PC-3 (cell line): ENCODE measurements around the gene GRK1. TPM values are rescaled to one million over a fixed set of nuclear protein-coding genes. Genes with fewer than 3 reads are reported as not detected.
A peak's percentile ranks its signal among the peaks of the same experiment; 100 is the strongest.
"Not testable (repeated sequence)": the region's sequence is repeated elsewhere in the genome, so short reads cannot be mapped to it uniquely, and the experiment has no call there.

Experiments used
- ATAC-seq: fragments of 200-7000 bp; cut with Tn5 transposase; 2 replicates; pipeline ENCODE4 v1.9.1; 2020; ENCODE audit warnings: mild to moderate bottlenecking, moderate library complexity
- BruUV-seq: library from RNA; stranded (reverse); fragments of 400-500 nt; replicated peaks from 2 replicates; lab custom pipeline; 2021; lab: Mats Ljungman, UMichigan
- CTCF ChIA-PET: fragments of 300-600 bp; sonication (Branson Sonifier 250); formaldehyde crosslinking; loops from one replicate; lab custom pipeline; 2022; ENCODE audit warnings: antibody characterized with exemption; lab: Charles Lee
- POLR2A ChIA-PET: fragments of 300-600 bp; sonication (Branson Sonifier 250); formaldehyde crosslinking; loops from one replicate; lab custom pipeline; 2022; ENCODE audit warnings: antibody characterized with exemption; ENCODE audit not compliant: unreplicated experiment; lab: Charles Lee
- DNase-seq: peaks from one replicate; pipeline ENCODE4 v3.0.0-alpha.2; 2015
- H2AFZ ChIP-seq: fragments of 300-600 bp; sonication (generic); 2 replicates; pipeline ENCODE4 v1.6.0; 2016; ENCODE audit warnings: antibody characterized with exemption, low read length
- H3F3A ChIP-seq: fragments of 300-600 bp; sonication (generic); one replicate; pipeline ENCODE4 v1.6.0; 2017; ENCODE audit warnings: antibody characterized with exemption, low read length, control low read depth, mild to moderate bottlenecking; ENCODE audit not compliant: unreplicated experiment
- H3K27ac ChIP-seq: fragments of 300-600 bp; sonication (generic); 2 replicates; pipeline ENCODE4 v1.5.1; 2016; ENCODE audit warnings: mild to moderate bottlenecking, low read length
- H3K27me3 ChIP-seq: fragments of 300-600 bp; sonication (generic); 2 replicates; pipeline ENCODE4 v1.6.1; 2016; ENCODE audit warnings: low read length, mixed read lengths
- H3K36me3 ChIP-seq: fragments of 300-600 bp; sonication (generic); 2 replicates; pipeline ENCODE4 v1.6.1; 2016; ENCODE audit warnings: low read depth, mixed run types, low read length, mixed read lengths
- H3K4me1 ChIP-seq: fragments of 300-600 bp; sonication (generic); 2 replicates; pipeline ENCODE4 v1.5.1; 2016; ENCODE audit warnings: low read length; ENCODE audit not compliant: insufficient read depth
- H3K4me2 ChIP-seq: fragments of 300-600 bp; sonication (generic); 2 replicates; pipeline ENCODE4 v1.6.0; 2016; ENCODE audit warnings: low read length
- H3K4me3 ChIP-seq: fragments of 300-600 bp; sonication (generic); 2 replicates; pipeline ENCODE4 v1.5.1; 2016; ENCODE audit warnings: mild to moderate bottlenecking, low read length, mixed read lengths
- H3K79me2 ChIP-seq: fragments of 300-600 bp; sonication (generic); 2 replicates; pipeline ENCODE4 v1.6.1; 2017; ENCODE audit warnings: low read length, mixed read lengths
- H3K9ac ChIP-seq: fragments of 300-600 bp; sonication (generic); 2 replicates; pipeline ENCODE4 v1.6.0; 2016; ENCODE audit warnings: mild to moderate bottlenecking, low read length
- H3K9me2 ChIP-seq: fragments of 300-600 bp; sonication (generic); replicated peaks from 2 replicates; pipeline ENCODE4 v1.6.1; 2016; ENCODE audit warnings: mixed run types, low read length, mixed read lengths
- H3K9me3 ChIP-seq: fragments of 300-600 bp; sonication (generic); 2 replicates; pipeline ENCODE4 v1.6.1; 2016; ENCODE audit warnings: low read length, mixed read lengths
- H4K20me1 ChIP-seq: fragments of 300-600 bp; sonication (generic); 2 replicates; pipeline ENCODE4 v1.6.1; 2016; ENCODE audit warnings: low read length, mixed read lengths
- EZH2 ChIP-seq: fragments of 300-600 bp; sonication (generic); IDR thresholded peaks from one replicate; pipeline ENCODE4 v1.6.1; 2017; ENCODE audit warnings: antibody characterized with exemption, mild to moderate bottlenecking, low read length; ENCODE audit not compliant: unreplicated experiment
- EZH2phosphoT487 ChIP-seq: fragments of 300-600 bp; sonication (generic); IDR thresholded peaks from 2 replicates; pipeline ENCODE4 v1.6.1; 2018; ENCODE audit warnings: mild to moderate bottlenecking, antibody characterized with exemption, low read length, borderline replicate concordance
- intact Hi-C: fragments of 100-400 bp; cut with micrococcal nuclease; formaldehyde crosslinking; loops from 2 replicates; pipeline ENCODE4 v1.9.0; 2023
- total RNA-seq: library from RNA; depleted of rRNA; stranded (reverse); fragments of >200 nt; gene quantifications from 2 replicates; pipeline ENCODE4 v1.2.3, GENCODE V29; 2014
- TF ChIP-seq, protein P1 (sequence below): fragments of 300-600 bp; sonication (generic); conservative IDR thresholded peaks from 2 replicates; pipeline ENCODE4 v1.5.1; 2017; ENCODE audit warnings: antibody characterized with exemption, low read depth, mild to moderate bottlenecking, low read length

The GRK1 gene
- total RNA-seq, 1 experiment from 2014 or later, result not detected

GRCh38 chr13:113620036-113620796, 46.8 kb upstream of the GRK1 start:
- Histone ChIP-seq H3K27ac (no peak overlapping the region), H3K36me3 (peaks cover 19% of the 10 kb centered on the region; the same call in 1 of the 2 replicates), H3K9me2 (no peaks in the 10 kb centered on the region), H3K9ac (no peak overlapping the region), H2AFZ (no peak overlapping the region), H3K9me3 (no peaks in the 10 kb centered on the region), H3K4me3 (no peak overlapping the region), H3K4me2 (no peak overlapping the region), H3F3A (no peaks in the 10 kb centered on the region), H3K4me1 (no peaks in the 10 kb centered on the region), H3K27me3 (no peaks in the 10 kb centered on the region), H3K79me2 (peaks cover 56% of the 10 kb centered on the region), H4K20me1 (no peaks in the 10 kb centered on the region)
- no TSS peak for BruUV-seq
- ChIA-PET CTCF (no interaction called here), POLR2A (no interaction called here)
- TF ChIP-seq EZH2 (no peak), EZH2phosphoT487 (no peak)
- TF ChIP-seq, protein P1, sequence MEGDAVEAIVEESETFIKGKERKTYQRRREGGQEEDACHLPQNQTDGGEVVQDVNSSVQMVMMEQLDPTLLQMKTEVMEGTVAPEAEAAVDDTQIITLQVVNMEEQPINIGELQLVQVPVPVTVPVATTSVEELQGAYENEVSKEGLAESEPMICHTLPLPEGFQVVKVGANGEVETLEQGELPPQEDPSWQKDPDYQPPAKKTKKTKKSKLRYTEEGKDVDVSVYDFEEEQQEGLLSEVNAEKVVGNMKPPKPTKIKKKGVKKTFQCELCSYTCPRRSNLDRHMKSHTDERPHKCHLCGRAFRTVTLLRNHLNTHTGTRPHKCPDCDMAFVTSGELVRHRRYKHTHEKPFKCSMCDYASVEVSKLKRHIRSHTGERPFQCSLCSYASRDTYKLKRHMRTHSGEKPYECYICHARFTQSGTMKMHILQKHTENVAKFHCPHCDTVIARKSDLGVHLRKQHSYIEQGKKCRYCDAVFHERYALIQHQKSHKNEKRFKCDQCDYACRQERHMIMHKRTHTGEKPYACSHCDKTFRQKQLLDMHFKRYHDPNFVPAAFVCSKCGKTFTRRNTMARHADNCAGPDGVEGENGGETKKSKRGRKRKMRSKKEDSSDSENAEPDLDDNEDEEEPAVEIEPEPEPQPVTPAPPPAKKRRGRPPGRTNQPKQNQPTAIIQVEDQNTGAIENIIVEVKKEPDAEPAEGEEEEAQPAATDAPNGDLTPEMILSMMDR, result no peak
- ATAC-seq, result no peak
- no peak for DNase-seq
- intact Hi-C loops, result no loop called here

DNA sequence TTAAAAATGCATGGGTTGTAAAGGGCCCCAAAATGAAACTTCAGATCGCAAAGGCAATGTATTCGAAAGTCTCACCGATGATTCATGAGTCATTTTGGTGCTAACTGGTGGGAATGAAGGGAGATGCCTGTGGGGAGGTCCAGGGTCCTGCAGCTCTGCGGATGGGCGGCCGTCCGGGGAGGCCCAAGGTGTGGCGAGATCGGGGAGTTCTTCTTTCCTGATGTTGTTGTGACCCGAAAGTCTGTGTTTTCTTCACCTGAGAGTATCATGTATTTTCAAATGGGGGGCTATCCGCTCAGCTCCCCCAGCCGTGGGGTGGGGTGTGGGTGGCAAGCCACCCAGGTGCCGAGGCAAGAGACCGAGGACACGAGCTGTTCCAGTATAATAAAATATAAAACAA, 46.0 kb upstream of the GRK1 start:
- no peaks in the 10 kb centered on the region for H3F3A ChIP-seq
- intact Hi-C loops, result no loop called here
- ChIA-PET CTCF (no interaction called here), POLR2A (no interaction called here)
- H4K20me1 ChIP-seq, result no peaks in the 10 kb centered on the region
- no peak overlapping the region for H3K27ac ChIP-seq
- no peaks in the 10 kb centered on the region for H3K4me1 ChIP-seq
- H3K9me2 ChIP-seq, result no peaks in the 10 kb centered on the region
- no peaks in the 10 kb centered on the region for H3K27me3 ChIP-seq
- peaks cover 19% of the 10 kb centered on the region; the same call in 1 of the 2 replicates for H3K36me3 ChIP-seq
- H3K9me3 ChIP-seq, result no peaks in the 10 kb centered on the region
- DNase-seq (no peak), ATAC-seq (no peak)
- no peak overlapping the region for H2AFZ ChIP-seq
- H3K4me2 ChIP-seq, result no peak overlapping the region
- TF ChIP-seq, protein P1, result no peak
- TF ChIP-seq EZH2phosphoT487 (no peak), EZH2 (no peak)
- peaks cover 51% of the 10 kb centered on the region for H3K79me2 ChIP-seq
- BruUV-seq, result no TSS peak
- no peak overlapping the region for H3K4me3 ChIP-seq
- no peak overlapping the region for H3K9ac ChIP-seq

DNA sequence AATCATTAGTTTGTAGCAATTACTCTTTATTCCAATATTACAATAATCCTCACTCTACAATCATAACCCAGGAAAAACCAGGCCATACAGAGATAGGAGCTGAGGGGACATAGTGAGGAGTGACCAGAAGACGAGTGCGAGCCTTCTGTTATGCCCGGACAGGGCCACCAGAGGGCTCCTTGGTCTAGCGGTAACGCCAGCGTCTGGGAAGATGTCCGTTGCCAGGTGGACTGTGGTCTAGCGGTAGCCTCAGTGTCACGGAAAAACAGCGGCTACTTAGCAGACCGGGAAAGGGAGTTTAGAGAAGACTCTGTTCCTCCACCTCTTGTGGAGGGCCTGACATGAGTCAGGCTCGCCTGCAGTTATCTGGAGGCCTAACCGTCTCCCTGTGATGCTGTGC, 45.5 kb upstream of the GRK1 start:
- H3K4me2 ChIP-seq, H3K4me3 ChIP-seq, H3K9ac ChIP-seq, POLR2A ChIA-PET, H3K27me3 ChIP-seq, H3F3A ChIP-seq, H3K9me2 ChIP-seq, CTCF ChIA-PET, ATAC-seq, H3K9me3 ChIP-seq, H3K4me1 ChIP-seq, H2AFZ ChIP-seq, intact Hi-C loops, H4K20me1 ChIP-seq, H3K27ac ChIP-seq, BruUV-seq: not testable (repeated sequence)
- TF ChIP-seq, protein P1, result peak; percentile 36; the same call in 1 of the 2 replicates
- H3K36me3 ChIP-seq, result peaks cover 19% of the 10 kb centered on the region; the same call in 1 of the 2 replicates
- H3K79me2 ChIP-seq, result peaks cover 53% of the 10 kb centered on the region
- peak; percentile 11 for DNase-seq

DNA sequence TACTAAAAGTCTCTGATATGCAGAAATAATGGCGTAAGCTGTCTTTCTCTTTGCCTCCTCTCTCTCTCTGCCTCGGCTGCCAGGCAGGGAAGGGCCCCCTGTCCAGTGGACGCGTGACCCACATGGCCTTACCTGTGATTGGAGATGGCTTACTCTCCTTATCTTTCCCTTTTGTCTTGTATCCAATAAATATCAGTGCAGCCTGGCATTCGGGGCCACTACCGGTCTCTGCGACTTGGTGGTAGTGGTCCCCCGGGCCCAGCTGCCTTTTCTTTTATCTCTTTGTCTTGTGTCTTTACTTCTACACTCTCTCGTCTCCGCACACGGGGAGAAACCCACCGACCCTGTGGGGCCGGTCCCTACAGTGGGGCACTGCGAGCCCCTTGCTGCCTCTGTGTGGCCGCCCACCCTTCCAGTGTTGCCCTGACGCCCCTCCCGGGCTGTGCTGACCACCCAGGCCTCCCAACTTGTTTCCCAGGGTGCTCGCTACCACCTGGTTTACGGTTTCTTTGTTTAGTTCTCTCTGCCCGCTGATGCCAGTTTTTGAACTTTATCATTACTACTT, 45.0 kb upstream of the GRK1 start:
- POLR2A ChIA-PET, H4K20me1 ChIP-seq, H3K9me3 ChIP-seq, H3F3A ChIP-seq, H3K4me3 ChIP-seq, H3K9ac ChIP-seq, H2AFZ ChIP-seq, BruUV-seq, H3K27ac ChIP-seq, H3K27me3 ChIP-seq, intact Hi-C loops, DNase-seq, CTCF ChIA-PET, H3K9me2 ChIP-seq, H3K4me1 ChIP-seq, ATAC-seq, H3K4me2 ChIP-seq: not testable (repeated sequence)
- Histone ChIP-seq H3K79me2 (peaks cover 53% of the 10 kb centered on the region), H3K36me3 (peaks cover 19% of the 10 kb centered on the region; the same call in 1 of the 2 replicates)
